T-helper 1 cell treated with Interleukin-12 subunit alpha and Interleukin-12 subunit beta and Interleukin-4 antibody, amounts not matched to agents 30 μg/mL and 1 μg/mL, for 36 hours (primary cell): Measurements from ENCODE around the gene METTL5.
"Not testable (repeated sequence)": the region's sequence is repeated elsewhere in the genome, so short reads cannot be mapped to it uniquely, and the experiment has no call there.

ENCODE experiments used
- H3K27ac Mint-ChIP-seq: one replicate; pipeline ENCODE4 v1.8.0; 2021; ENCODE audit warnings: mild to moderate bottlenecking, mixed read lengths
- H3K27me3 Mint-ChIP-seq: one replicate; pipeline ENCODE4 v1.8.0; 2021; ENCODE audit warnings: low read depth, mixed read lengths
- H3K36me3 Mint-ChIP-seq: one replicate; pipeline ENCODE4 v1.8.0; 2021; ENCODE audit warnings: low read depth, mixed read lengths
- H3K4me1 Mint-ChIP-seq: one replicate; pipeline ENCODE4 v1.8.0; 2021; ENCODE audit warnings: low read depth, mixed read lengths
- H3K4me3 Mint-ChIP-seq: one replicate; pipeline ENCODE4 v1.8.0; 2021; ENCODE audit warnings: mild to moderate bottlenecking, moderate library complexity, mixed read lengths
- H3K9me3 Mint-ChIP-seq: one replicate; pipeline ENCODE4 v1.8.0; 2021; ENCODE audit warnings: mixed read lengths

Gene METTL5

DNA sequence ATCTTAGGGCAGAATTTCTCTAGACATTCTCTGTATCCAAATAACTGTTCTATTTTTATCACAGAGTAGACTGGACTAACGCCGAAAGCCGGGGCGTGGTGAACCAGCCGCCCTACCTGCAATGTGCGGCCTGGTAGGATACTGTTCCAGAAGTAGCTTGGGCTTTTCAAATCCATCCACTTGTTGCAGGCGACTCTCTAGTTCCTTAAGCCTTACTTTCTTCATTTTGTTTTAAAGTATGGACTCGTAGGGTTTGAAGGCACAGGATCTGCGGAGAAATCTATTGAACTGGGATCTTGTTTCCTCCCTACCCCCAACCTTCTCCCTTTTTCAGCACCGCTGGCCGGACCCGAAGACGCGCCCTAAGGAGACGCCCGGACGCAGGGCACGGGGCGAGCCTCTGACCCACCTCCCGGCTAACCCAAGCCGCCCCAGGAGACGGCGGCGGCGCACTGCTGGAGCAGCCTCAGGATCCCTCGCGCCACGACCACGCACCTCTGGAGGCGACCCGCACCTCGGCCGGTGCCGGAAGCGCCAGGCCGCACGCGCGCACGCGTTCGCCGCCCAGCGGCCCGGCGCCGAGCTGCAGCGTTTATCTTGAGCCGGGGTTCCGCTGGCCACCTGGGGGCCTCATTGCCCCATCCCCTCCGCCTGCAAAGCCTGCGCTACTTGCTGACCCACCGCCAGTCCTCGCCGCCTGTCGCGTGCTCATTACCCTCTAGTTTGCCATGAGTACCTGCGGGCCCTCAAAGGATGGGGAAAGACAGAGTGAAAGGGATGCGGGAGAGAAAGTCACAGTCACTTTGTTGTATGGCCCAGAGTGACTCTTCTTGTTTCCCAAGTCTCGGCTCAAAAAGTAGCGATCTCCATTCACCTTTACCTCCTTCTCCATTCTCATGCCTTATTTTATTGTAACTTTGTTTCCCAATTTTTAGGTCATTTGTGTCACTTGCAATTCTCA, at the start of gene METTL5:
Gene METTL5 (minus strand): TSS at position 533 of the 961 bp plus-strand sequence. CDS start 308 bp downstream, at position 225.
- Mint-ChIP-seq H3K36me3 (peaks cover 17% of the 10 kb centered on the region), H3K27ac (peak within 1 kb of the TSS; percentile 88), H3K4me3 (peak within 1 kb of the TSS; percentile 92), H3K27me3 (no peaks in the 10 kb centered on the region), H3K4me1 (peaks cover 48% of the 10 kb centered on the region), H3K9me3 (no peaks in the 10 kb centered on the region)

- peaks cover 1% of the 10 kb centered on the region for H3K36me3 Mint-ChIP-seq
- H3K4me1 Mint-ChIP-seq = peaks cover 5% of the 10 kb centered on the region
- H3K27me3 Mint-ChIP-seq = no peaks in the 10 kb centered on the region
- no peak overlapping the region for H3K27ac Mint-ChIP-seq
- no peak overlapping the region for H3K4me3 Mint-ChIP-seq
- H3K9me3 Mint-ChIP-seq = no peaks in the 10 kb centered on the region
Measured at GRCh38 chr2:169871994-169872393, 47.3 kb upstream of the METTL5 start.

GRCh38 chr2:169871369-169871768, 46.7 kb upstream of the METTL5 start:
- not testable (repeated sequence) for H3K27me3 Mint-ChIP-seq, H3K4me1 Mint-ChIP-seq, H3K27ac Mint-ChIP-seq

GRCh38 chr2:169868951-169869350, 44.2 kb upstream of the METTL5 start:
- Mint-ChIP-seq H3K27me3 (no peaks in the 10 kb centered on the region), H3K27ac (peak overlapping the region; percentile 24), H3K4me1 (peaks cover 6% of the 10 kb centered on the region), H3K36me3 (no peaks in the 10 kb centered on the region), H3K9me3 (no peaks in the 10 kb centered on the region), H3K4me3 (no peak overlapping the region)

More at GRCh38 chr2:169871369-169871768, 46.7 kb upstream of the METTL5 start:
- H3K4me3 Mint-ChIP-seq, H3K36me3 Mint-ChIP-seq, H3K9me3 Mint-ChIP-seq: not testable (repeated sequence)

DNA sequence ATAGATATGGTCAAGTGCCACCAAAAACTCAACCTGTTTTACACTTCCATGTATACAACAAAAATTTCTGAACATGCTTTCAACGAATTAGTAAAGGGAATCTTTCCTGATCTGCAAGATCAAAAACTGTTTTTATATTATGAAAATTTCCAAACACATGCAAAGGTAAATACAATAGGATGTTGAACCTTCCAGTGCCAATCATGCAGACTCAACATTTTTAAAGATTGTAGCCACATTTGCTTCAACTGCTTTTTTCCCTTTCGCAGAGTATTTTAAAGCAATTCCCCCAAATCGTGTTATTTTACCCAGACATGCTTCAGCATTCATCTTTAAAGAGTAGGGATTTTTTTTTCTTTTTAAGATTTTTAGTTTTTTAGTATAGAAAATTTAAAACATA, 42.9 kb upstream of the METTL5 start:
- Mint-ChIP-seq H3K36me3 (no peaks in the 10 kb centered on the region), H3K27ac (no peak overlapping the region), H3K9me3 (no peaks in the 10 kb centered on the region), H3K27me3 (no peaks in the 10 kb centered on the region), H3K4me1 (peaks cover 8% of the 10 kb centered on the region), H3K4me3 (no peak overlapping the region)

DNA sequence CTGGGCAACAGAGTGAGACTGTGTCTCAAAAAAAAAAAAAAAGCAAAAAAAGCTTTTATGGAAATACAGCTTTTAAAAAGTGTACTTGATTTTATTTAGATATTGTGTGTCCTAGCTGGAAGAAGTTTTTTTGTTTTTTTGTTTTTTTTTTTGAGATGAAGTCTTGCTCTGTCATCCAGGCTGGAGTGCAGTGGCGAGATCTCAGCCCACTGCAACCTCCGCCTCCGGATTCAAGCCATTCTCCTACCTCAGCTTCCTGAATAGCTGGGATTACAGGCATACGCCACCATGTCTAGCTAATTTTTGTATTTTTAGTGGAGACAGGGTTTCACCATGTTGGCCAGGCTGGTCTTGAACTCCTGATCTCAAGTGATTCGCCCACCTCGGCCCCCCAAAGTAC, 41.5 kb upstream of the METTL5 start:
- not testable (repeated sequence) for H3K9me3 Mint-ChIP-seq, H3K27ac Mint-ChIP-seq, H3K36me3 Mint-ChIP-seq, H3K4me1 Mint-ChIP-seq, H3K4me3 Mint-ChIP-seq, H3K27me3 Mint-ChIP-seq

DNA sequence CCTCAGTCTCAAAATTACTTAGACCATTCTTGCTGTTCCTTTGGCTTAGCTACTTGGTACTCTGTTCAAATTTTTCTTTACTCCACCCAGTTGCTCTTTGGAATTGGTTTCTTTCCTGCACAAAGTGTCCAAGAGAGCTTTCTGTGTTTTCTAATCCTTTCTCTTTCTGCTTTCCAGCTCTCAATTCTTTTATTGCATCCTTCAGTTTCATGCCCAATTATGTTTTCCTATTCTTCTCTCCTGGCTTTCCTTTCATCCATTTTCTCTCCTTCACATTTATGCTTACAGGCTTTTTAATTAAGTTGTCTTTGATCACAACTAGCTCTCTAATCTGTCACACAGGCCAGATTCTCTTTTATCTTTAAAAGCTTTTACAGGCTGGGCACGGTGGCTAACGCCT, 40.8 kb upstream of the METTL5 start:
- H3K4me1 Mint-ChIP-seq = peaks cover 8% of the 10 kb centered on the region
- no peaks in the 10 kb centered on the region for H3K27me3 Mint-ChIP-seq
- H3K27ac Mint-ChIP-seq = no peak overlapping the region
- no peaks in the 10 kb centered on the region for H3K36me3 Mint-ChIP-seq
- H3K4me3 Mint-ChIP-seq = no peak overlapping the region
- H3K9me3 Mint-ChIP-seq = no peaks in the 10 kb centered on the region

DNA sequence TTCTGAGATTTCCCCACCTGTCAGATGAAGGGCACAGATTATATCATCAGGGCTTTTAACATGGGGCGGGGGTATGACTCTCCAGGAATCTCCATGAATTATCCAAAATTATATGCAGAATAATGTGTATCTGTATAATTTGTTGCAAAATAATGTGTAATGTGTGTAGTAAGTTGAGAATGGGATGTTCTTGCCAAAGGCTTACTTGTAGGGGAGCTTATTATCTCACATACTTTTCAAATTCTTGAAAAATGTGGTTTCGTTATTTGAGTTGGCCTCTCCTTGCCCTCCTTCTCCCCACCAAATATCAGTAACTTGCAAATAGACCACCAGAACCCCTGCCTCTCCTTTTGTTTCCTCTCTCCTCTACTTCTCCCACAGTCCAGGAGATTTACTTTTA, 38.1 kb upstream of the METTL5 start:
- H3K4me1 Mint-ChIP-seq = peaks cover 5% of the 10 kb centered on the region

DNA sequence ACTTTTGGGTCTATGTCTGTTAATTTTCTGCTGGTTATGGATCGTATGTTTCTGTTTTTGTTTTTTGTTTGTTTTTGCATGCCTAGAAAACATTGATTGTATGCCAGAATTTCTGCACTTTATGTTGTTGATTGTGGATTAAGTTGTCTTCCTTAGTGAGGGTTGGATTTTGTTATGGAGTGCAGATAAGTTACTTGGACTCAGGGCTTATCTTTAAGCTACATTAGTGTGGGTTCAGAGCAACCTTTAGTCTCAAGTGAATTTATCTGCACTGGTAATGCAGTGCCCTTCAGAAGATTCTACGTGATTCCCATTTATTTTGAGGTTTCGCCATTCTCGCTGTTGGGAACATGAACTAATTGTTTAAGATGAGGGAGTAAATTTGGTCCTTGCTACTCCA, 35.4 kb upstream of the METTL5 start:
- H3K36me3 Mint-ChIP-seq = peaks cover 2% of the 10 kb centered on the region
- no peaks in the 10 kb centered on the region for H3K27me3 Mint-ChIP-seq
- H3K9me3 Mint-ChIP-seq = no peaks in the 10 kb centered on the region
- H3K4me3 Mint-ChIP-seq = no peak overlapping the region
- peaks cover 3% of the 10 kb centered on the region for H3K4me1 Mint-ChIP-seq
- H3K27ac Mint-ChIP-seq = no peak overlapping the region

More for the DNA sequence above, 38.1 kb upstream of the METTL5 start:
- Mint-ChIP-seq H3K27ac (no peak overlapping the region), H3K4me3 (no peak overlapping the region), H3K36me3 (peaks cover 2% of the 10 kb centered on the region), H3K9me3 (no peaks in the 10 kb centered on the region), H3K27me3 (no peaks in the 10 kb centered on the region)

GRCh38 chr2:169859423-169859822, 34.7 kb upstream of the METTL5 start:
- Mint-ChIP-seq H3K36me3 (peaks cover 2% of the 10 kb centered on the region), H3K4me1 (peaks cover 3% of the 10 kb centered on the region), H3K27ac (no peak overlapping the region), H3K4me3 (no peak overlapping the region), H3K9me3 (peaks cover 2% of the 10 kb centered on the region), H3K27me3 (no peaks in the 10 kb centered on the region)

DNA sequence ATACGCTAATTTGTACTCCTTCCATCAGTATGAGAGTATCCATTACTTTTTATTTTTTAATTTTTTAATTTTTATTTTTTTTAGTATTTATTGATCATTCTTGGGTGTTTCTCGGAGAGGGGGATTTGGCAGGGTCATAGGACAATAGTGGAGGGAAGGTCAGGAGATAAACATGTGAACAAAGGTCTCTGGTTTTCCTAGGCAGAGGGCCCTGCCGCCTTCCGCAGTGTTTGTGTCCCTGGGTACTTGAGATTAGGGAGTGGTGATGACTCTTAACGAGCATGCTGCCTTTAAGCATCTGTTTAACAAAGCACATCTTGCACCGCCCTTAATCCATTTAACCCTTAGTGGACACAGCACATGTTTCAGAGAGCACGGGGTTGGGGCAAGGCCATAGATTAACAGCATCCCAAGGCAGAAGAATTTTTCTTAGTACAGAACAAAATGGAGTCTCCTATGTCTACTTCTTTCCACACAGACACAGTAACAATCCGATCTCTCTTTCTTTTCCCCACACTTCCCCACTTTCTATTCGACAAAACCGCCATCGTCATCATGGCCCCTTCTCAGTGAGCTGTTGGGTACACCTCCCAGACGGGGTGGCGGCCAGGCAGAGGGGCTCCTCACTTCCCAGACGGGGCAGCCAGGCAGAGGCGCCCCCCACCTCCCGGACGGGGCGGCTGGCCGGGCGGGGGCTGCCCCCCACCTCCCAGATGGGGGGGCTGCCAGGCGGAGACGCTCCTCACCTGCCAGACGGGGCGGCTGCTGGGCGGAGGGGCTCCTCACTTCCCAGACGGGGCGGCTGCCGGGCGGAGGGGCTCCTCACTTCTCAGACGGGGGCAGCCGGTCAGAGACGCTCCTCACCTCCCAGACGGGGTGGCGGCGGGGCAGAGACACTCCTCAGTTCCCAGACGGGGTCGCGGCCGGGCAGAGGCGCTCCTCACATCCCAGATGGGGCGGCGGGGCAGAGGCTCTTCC, 30.9 kb upstream of the METTL5 start:
- not testable (repeated sequence) for H3K27me3 Mint-ChIP-seq, H3K36me3 Mint-ChIP-seq, H3K4me1 Mint-ChIP-seq, H3K9me3 Mint-ChIP-seq, H3K4me3 Mint-ChIP-seq, H3K27ac Mint-ChIP-seq

GRCh38 chr2:169853041-169853668, 28.4 kb upstream of the METTL5 start:
- Mint-ChIP-seq H3K4me1 (peaks cover 10% of the 10 kb centered on the region), H3K27ac (no peak overlapping the region)

DNA sequence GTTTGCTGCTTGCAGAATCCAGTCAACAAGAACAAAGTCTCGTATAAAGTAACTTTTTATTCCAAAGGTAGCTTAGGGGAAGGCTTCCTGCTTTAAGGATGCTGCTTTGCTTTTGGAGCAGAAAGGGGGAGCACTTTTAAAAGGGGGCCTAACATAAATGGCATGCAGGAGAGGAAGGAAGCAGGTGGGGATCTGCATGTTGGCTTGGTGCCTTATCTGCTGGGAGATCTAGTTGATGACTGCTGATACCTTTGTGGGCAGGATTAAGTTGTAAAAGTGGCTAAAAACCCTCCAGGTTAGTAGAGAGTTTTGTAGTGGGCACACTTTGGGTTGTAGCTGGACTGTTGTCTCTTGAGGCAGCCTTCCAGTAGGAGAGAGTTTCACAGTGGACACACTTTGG, 25.0 kb upstream of the METTL5 start:
- Mint-ChIP-seq H3K36me3 (peaks cover 11% of the 10 kb centered on the region), H3K4me3 (no peak overlapping the region), H3K27ac (no peak overlapping the region), H3K4me1 (peaks cover 10% of the 10 kb centered on the region), H3K9me3 (peaks cover 8% of the 10 kb centered on the region), H3K27me3 (no peaks in the 10 kb centered on the region)

More at GRCh38 chr2:169853041-169853668, 28.4 kb upstream of the METTL5 start:
- Mint-ChIP-seq H3K36me3 (peaks cover 5% of the 10 kb centered on the region), H3K4me3 (no peak overlapping the region), H3K9me3 (peaks cover 8% of the 10 kb centered on the region), H3K27me3 (no peaks in the 10 kb centered on the region)

GRCh38 chr2:169848959-169849693, 24.4 kb upstream of the METTL5 start:
- H3K27ac Mint-ChIP-seq, H3K27me3 Mint-ChIP-seq, H3K9me3 Mint-ChIP-seq, H3K4me3 Mint-ChIP-seq: not testable (repeated sequence)
- Mint-ChIP-seq H3K4me1 (peaks cover 10% of the 10 kb centered on the region), H3K36me3 (peaks cover 11% of the 10 kb centered on the region)
